Upper lobe of right lung (tissue), 1 donor: ENCODE results near the gene SIAH3. TPM values are rescaled to one million over a fixed set of nuclear protein-coding genes. Genes with fewer than 3 reads are reported as not detected.

Source experiments
- ATAC-seq: fragments of 200-7000 bp; cut with Tn5 transposase; one replicate; pipeline ENCODE4 v1.9.1; 2020; ENCODE audit warnings: mild to moderate bottlenecking, moderate library complexity
- DNase-seq: peaks from one replicate; pipeline ENCODE4 v3.0.0-alpha.2; 2020
- H3K27ac ChIP-seq: fragments of 200-600 bp; one replicate; pipeline ENCODE4 v1.8.0; 2022
- H3K27me3 ChIP-seq: fragments of 200-600 bp; one replicate; pipeline ENCODE4 v1.8.0; 2022; ENCODE audit warnings: mild to moderate bottlenecking
- H3K36me3 ChIP-seq: fragments of 200-600 bp; one replicate; pipeline ENCODE4 v1.8.0; 2022
- H3K4me1 ChIP-seq: fragments of 200-600 bp; one replicate; pipeline ENCODE4 v1.8.0; 2022
- H3K4me3 ChIP-seq: fragments of 200-600 bp; one replicate; pipeline ENCODE4 v1.8.0; 2022; ENCODE audit warnings: mild to moderate bottlenecking
- H3K9me3 ChIP-seq: fragments of 200-600 bp; one replicate; pipeline ENCODE4 v1.8.0; 2022
- CTCF ChIP-seq: fragments of 200-600 bp; IDR thresholded peaks from one replicate; pipeline ENCODE4 v1.8.0; 2022; ENCODE audit warnings: antibody characterized with exemption
- intact Hi-C: fragments of 100-400 bp; cut with DNase I; formaldehyde crosslinking; loops from one replicate; pipeline ENCODE4 v1.11.0; 2022
- total RNA-seq: library from RNA; stranded (reverse); fragmentation: NEBNext Ultra II Directional; extraction: Animal tissue kit (Norgen Biotek cat#: 25700); gene quantifications from one replicate; pipeline ENCODE4 v1.2.1, GENCODE V29; 2021
- donor health status: DM: no; HTN: yes; CAD: no; lungs with severe emphysema.

SIAH3 gene
- total RNA-seq, 1 donor from 2014 or later = not detected

GRCh38 chr13:45779901-45780300 lies 71.7 kb downstream of the SIAH3 start:
- TF ChIP-seq CTCF = no peak
- no peak for ATAC-seq
- Histone ChIP-seq H3K27me3 (no peaks in the 10 kb centered on the region), H3K9me3 (no peaks in the 10 kb centered on the region), H3K4me1 (no peaks in the 10 kb centered on the region), H3K27ac (no peak overlapping the region), H3K36me3 (no peaks in the 10 kb centered on the region), H3K4me3 (no peak overlapping the region)
- no peak for DNase-seq
- intact Hi-C loops = no loop called here

- no peaks in the 10 kb centered on the region for H3K36me3 ChIP-seq
- no peaks in the 10 kb centered on the region for H3K9me3 ChIP-seq
- ATAC-seq (no peak), DNase-seq (no peak)
- no peak overlapping the region for H3K4me3 ChIP-seq
- no peak for TF ChIP-seq CTCF
- H3K4me1 ChIP-seq = no peaks in the 10 kb centered on the region
- no peak overlapping the region for H3K27ac ChIP-seq
- intact Hi-C loops = no loop called here
- no peaks in the 10 kb centered on the region for H3K27me3 ChIP-seq
These were observed 72.7 kb downstream of the SIAH3 start for GRCh38 chr13:45778882-45779281.

GRCh38 chr13:45776748-45777147 lies 74.8 kb downstream of the SIAH3 start:
- TF ChIP-seq CTCF = no peak
- Histone ChIP-seq H3K36me3 (no peaks in the 10 kb centered on the region), H3K4me1 (no peaks in the 10 kb centered on the region), H3K27ac (no peak overlapping the region), H3K9me3 (no peaks in the 10 kb centered on the region), H3K4me3 (no peak overlapping the region), H3K27me3 (no peaks in the 10 kb centered on the region)
- ATAC-seq (no peak), DNase-seq (no peak)
- intact Hi-C loops = no loop called here

GRCh38 chr13:45775401-45775963 lies 76.1 kb downstream of the SIAH3 start:
- intact Hi-C loops = no loop called here
- Histone ChIP-seq H3K4me1 (no peaks in the 10 kb centered on the region), H3K27me3 (no peaks in the 10 kb centered on the region), H3K4me3 (no peak overlapping the region), H3K36me3 (no peaks in the 10 kb centered on the region), H3K27ac (no peak overlapping the region), H3K9me3 (no peaks in the 10 kb centered on the region)
- TF ChIP-seq CTCF = no peak
- no peak for DNase-seq
- ATAC-seq = no peak

GRCh38 chr13:45773944-45774343 lies 77.6 kb downstream of the SIAH3 start:
- H3K36me3 ChIP-seq = no peaks in the 10 kb centered on the region
- no peak overlapping the region for H3K4me3 ChIP-seq
- no peak overlapping the region for H3K27ac ChIP-seq
- intact Hi-C loops = no loop called here
- TF ChIP-seq CTCF = no peak
- H3K4me1 ChIP-seq = no peaks in the 10 kb centered on the region
- ATAC-seq (no peak), DNase-seq (no peak)
- H3K27me3 ChIP-seq = no peaks in the 10 kb centered on the region
- H3K9me3 ChIP-seq = no peaks in the 10 kb centered on the region

- Histone ChIP-seq H3K27me3 (no peaks in the 10 kb centered on the region), H3K4me3 (no peak overlapping the region), H3K27ac (no peak overlapping the region), H3K36me3 (no peaks in the 10 kb centered on the region), H3K9me3 (no peaks in the 10 kb centered on the region), H3K4me1 (no peaks in the 10 kb centered on the region)
- DNase-seq (no peak), ATAC-seq (no peak)
- intact Hi-C loops = no loop called here
- TF ChIP-seq CTCF = no peak
These were observed 78.3 kb downstream of the SIAH3 start for GRCh38 chr13:45773236-45773635.
